Neural cell (in vitro differentiated cells): ENCODE measurements around the gene BTAF1.

Source experiments
- EP300 ChIP-seq: fragments of 450-650 bp; conservative IDR thresholded peaks from 2 replicates; pipeline ENCODE4 v1.6.1; 2014; ENCODE audit warnings: antibody characterized with exemption, mild to moderate bottlenecking, moderate library complexity; ENCODE audit not compliant: poor library complexity, severe bottlenecking
- EZH2 ChIP-seq: fragments of 200-600, 300-800 bp; shearing (Covaris generic), sonication (generic); IDR thresholded peaks from 2 replicates; pipeline ENCODE4 v1.6.1; 2014; ENCODE audit warnings: antibody characterized with exemption, low read length, borderline replicate concordance, mild to moderate bottlenecking; ENCODE audit not compliant: insufficient read depth, poor library complexity, severe bottlenecking
- MXI1 ChIP-seq: fragments of 450-650 bp; conservative IDR thresholded peaks from 2 replicates; pipeline ENCODE4 v1.6.1; 2014; ENCODE audit warnings: antibody characterized with exemption, mild to moderate bottlenecking; ENCODE audit not compliant: poor library complexity, severe bottlenecking
- POLR2AphosphoS5 ChIP-seq: IDR thresholded peaks from 2 replicates; pipeline ENCODE4 v1.6.1; 2012
- RAD21 ChIP-seq: fragments of 450-650 bp; conservative IDR thresholded peaks from 2 replicates; pipeline ENCODE4 v1.6.1; 2014; ENCODE audit warnings: antibody characterized with exemption, mild to moderate bottlenecking, moderate library complexity
- SMC3 ChIP-seq: fragments of 450-650 bp; conservative IDR thresholded peaks from 2 replicates; pipeline ENCODE4 v1.6.1; 2014; ENCODE audit warnings: antibody characterized with exemption, mild to moderate bottlenecking, moderate library complexity; ENCODE audit not compliant: poor library complexity
- TAF1 ChIP-seq: IDR thresholded peaks from 2 replicates; pipeline ENCODE4 v1.6.1; 2012; ENCODE audit warnings: low read depth
- TF ChIP-seq, protein P1 (sequence below): fragments of 450-650 bp; IDR thresholded peaks from 2 replicates; pipeline ENCODE4 v1.5.1; 2014; ENCODE audit warnings: antibody characterized with exemption, mild to moderate bottlenecking, moderate library complexity; ENCODE audit not compliant: poor library complexity, severe bottlenecking
- TF ChIP-seq, protein P2 (sequence below): IDR thresholded peaks from 2 replicates; pipeline ENCODE4 v1.6.1; 2012; ENCODE audit warnings: borderline replicate concordance

GRCh38 chr10:91976317-91977051 is 52.9 kb downstream of the BTAF1 start:
- no peak for TF ChIP-seq EP300
- TF ChIP-seq, protein P1, sequence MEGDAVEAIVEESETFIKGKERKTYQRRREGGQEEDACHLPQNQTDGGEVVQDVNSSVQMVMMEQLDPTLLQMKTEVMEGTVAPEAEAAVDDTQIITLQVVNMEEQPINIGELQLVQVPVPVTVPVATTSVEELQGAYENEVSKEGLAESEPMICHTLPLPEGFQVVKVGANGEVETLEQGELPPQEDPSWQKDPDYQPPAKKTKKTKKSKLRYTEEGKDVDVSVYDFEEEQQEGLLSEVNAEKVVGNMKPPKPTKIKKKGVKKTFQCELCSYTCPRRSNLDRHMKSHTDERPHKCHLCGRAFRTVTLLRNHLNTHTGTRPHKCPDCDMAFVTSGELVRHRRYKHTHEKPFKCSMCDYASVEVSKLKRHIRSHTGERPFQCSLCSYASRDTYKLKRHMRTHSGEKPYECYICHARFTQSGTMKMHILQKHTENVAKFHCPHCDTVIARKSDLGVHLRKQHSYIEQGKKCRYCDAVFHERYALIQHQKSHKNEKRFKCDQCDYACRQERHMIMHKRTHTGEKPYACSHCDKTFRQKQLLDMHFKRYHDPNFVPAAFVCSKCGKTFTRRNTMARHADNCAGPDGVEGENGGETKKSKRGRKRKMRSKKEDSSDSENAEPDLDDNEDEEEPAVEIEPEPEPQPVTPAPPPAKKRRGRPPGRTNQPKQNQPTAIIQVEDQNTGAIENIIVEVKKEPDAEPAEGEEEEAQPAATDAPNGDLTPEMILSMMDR, result no peak
- TF ChIP-seq TAF1, result no peak
- TF ChIP-seq EZH2, result no peak
- TF ChIP-seq MXI1, result no peak
- no peak for TF ChIP-seq RAD21
- TF ChIP-seq POLR2AphosphoS5, result no peak
- TF ChIP-seq SMC3, result no peak
- TF ChIP-seq, protein P2, sequence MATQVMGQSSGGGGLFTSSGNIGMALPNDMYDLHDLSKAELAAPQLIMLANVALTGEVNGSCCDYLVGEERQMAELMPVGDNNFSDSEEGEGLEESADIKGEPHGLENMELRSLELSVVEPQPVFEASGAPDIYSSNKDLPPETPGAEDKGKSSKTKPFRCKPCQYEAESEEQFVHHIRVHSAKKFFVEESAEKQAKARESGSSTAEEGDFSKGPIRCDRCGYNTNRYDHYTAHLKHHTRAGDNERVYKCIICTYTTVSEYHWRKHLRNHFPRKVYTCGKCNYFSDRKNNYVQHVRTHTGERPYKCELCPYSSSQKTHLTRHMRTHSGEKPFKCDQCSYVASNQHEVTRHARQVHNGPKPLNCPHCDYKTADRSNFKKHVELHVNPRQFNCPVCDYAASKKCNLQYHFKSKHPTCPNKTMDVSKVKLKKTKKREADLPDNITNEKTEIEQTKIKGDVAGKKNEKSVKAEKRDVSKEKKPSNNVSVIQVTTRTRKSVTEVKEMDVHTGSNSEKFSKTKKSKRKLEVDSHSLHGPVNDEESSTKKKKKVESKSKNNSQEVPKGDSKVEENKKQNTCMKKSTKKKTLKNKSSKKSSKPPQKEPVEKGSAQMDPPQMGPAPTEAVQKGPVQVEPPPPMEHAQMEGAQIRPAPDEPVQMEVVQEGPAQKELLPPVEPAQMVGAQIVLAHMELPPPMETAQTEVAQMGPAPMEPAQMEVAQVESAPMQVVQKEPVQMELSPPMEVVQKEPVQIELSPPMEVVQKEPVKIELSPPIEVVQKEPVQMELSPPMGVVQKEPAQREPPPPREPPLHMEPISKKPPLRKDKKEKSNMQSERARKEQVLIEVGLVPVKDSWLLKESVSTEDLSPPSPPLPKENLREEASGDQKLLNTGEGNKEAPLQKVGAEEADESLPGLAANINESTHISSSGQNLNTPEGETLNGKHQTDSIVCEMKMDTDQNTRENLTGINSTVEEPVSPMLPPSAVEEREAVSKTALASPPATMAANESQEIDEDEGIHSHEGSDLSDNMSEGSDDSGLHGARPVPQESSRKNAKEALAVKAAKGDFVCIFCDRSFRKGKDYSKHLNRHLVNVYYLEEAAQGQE, result no peak
